ENCODE results near the gene SLC47A1.

DNA sequence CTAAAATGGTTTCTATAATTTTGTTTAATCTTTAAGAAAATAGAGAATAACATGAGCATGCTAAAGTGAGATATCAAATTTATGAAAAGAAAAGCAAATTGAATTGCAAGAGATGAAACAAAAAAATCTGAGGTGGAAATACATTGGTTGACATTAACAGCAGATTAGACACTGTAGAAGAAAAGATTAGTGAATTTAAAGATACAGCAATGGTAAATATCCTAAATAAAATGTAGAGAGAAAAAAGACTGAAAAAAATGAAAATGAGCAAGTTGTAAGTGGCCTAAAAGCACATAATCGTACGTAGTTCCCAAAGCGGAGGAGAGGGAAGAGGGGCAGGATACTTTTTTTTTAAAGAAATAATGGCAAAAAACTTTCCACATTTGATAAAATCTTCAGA lies 84.4 kb downstream of the SLC47A1 start:
- TF ChIP-seq POLR2AphosphoS5 (IDR thresholded peaks at IDR 0.05) (no peak), POLR2A (IDR thresholded peaks at IDR 0.05) (no peak)
- TF ChIP-seq, protein P1, sequence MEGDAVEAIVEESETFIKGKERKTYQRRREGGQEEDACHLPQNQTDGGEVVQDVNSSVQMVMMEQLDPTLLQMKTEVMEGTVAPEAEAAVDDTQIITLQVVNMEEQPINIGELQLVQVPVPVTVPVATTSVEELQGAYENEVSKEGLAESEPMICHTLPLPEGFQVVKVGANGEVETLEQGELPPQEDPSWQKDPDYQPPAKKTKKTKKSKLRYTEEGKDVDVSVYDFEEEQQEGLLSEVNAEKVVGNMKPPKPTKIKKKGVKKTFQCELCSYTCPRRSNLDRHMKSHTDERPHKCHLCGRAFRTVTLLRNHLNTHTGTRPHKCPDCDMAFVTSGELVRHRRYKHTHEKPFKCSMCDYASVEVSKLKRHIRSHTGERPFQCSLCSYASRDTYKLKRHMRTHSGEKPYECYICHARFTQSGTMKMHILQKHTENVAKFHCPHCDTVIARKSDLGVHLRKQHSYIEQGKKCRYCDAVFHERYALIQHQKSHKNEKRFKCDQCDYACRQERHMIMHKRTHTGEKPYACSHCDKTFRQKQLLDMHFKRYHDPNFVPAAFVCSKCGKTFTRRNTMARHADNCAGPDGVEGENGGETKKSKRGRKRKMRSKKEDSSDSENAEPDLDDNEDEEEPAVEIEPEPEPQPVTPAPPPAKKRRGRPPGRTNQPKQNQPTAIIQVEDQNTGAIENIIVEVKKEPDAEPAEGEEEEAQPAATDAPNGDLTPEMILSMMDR (IDR thresholded peaks at IDR 0.05): no peak
